H9 (cell line): Measurements from ENCODE around the gene RPL27. TPM values are rescaled to one million over a fixed set of nuclear protein-coding genes. Genes with fewer than 3 reads are reported as not detected.

Experiments
- DNase-seq: peaks from one replicate; pipeline ENCODE4 v3.0.0-alpha.2; 2017
- H2AFZ ChIP-seq: one replicate; pipeline ENCODE4 v1.6.1; 2013; ENCODE audit warnings: mild to moderate bottlenecking, low read length, control low read depth, moderate library complexity
- H2AK5ac ChIP-seq: 2 replicates; pipeline ENCODE4 v1.6.1; 2013; ENCODE audit warnings: low read length, control low read depth, mixed read lengths; ENCODE audit not compliant: insufficient read length
- H2BK120ac ChIP-seq: one replicate; pipeline ENCODE4 v1.6.1; 2013; ENCODE audit warnings: low read depth, mild to moderate bottlenecking, low read length, control low read depth, inconsistent platforms; ENCODE audit not compliant: poor library complexity, severe bottlenecking
- H2BK12ac ChIP-seq: 2 replicates; pipeline ENCODE4 v1.6.1; 2013; ENCODE audit warnings: low read length, control low read depth, mixed read lengths, low read depth; ENCODE audit not compliant: insufficient read length
- H2BK15ac ChIP-seq: 2 replicates; pipeline ENCODE4 v1.6.1; 2013; ENCODE audit warnings: low read depth, low read length, control low read depth
- H2BK20ac ChIP-seq: one replicate; pipeline ENCODE4 v1.6.1; 2013; ENCODE audit warnings: low read depth, mild to moderate bottlenecking, low read length, control low read depth, inconsistent platforms; ENCODE audit not compliant: poor library complexity, severe bottlenecking
- H2BK5ac ChIP-seq: 2 replicates; pipeline ENCODE4 v1.6.1; 2013; ENCODE audit warnings: low read length, control low read depth, mixed read lengths; ENCODE audit not compliant: insufficient read length
- H3K14ac ChIP-seq: 2 replicates; pipeline ENCODE4 v1.6.1; 2013; ENCODE audit warnings: low read length, control low read depth; ENCODE audit not compliant: insufficient read depth
- H3K18ac ChIP-seq: 2 replicates; pipeline ENCODE4 v1.6.1; 2013; ENCODE audit warnings: low read depth, mild to moderate bottlenecking, mixed read lengths, low read length, control low read depth; ENCODE audit not compliant: insufficient read length
- H3K23ac ChIP-seq: 2 replicates; pipeline ENCODE4 v1.6.1; 2013; ENCODE audit warnings: low read length, control low read depth, mixed read lengths, low read depth; ENCODE audit not compliant: insufficient read length
- H3K23me2 ChIP-seq: 2 replicates; pipeline ENCODE4 v1.6.1; 2013; ENCODE audit warnings: low read depth, mild to moderate bottlenecking, mixed read lengths, low read length, control low read depth; ENCODE audit not compliant: insufficient read length, poor library complexity, severe bottlenecking
- H3K27ac ChIP-seq: 2 replicates; pipeline ENCODE4 v1.5.1; 2013; ENCODE audit warnings: low read length, control low read depth, mixed read lengths, low read depth; ENCODE audit not compliant: insufficient read length
- H3K27me3 ChIP-seq: 2 replicates; pipeline ENCODE4 v1.6.1; 2013; ENCODE audit warnings: low read length, control low read depth, inconsistent platforms; ENCODE audit not compliant: insufficient read depth
- H3K4ac ChIP-seq: 2 replicates; pipeline ENCODE4 v1.6.1; 2013; ENCODE audit warnings: low read depth, mild to moderate bottlenecking, control low read depth, inconsistent platforms, low read length, moderate library complexity
- H3K4me1 ChIP-seq: 2 replicates; pipeline ENCODE4 v1.6.1; 2013; ENCODE audit warnings: low read length, control low read depth, inconsistent platforms; ENCODE audit not compliant: insufficient read depth
- H3K4me2 ChIP-seq: 2 replicates; pipeline ENCODE4 v1.6.1; 2013; ENCODE audit warnings: low read length, control low read depth, mixed read lengths; ENCODE audit not compliant: insufficient read length, insufficient read depth
- H3K56ac ChIP-seq: 2 replicates; pipeline ENCODE4 v1.6.1; 2013; ENCODE audit warnings: low read depth, mild to moderate bottlenecking, mixed read lengths, low read length, control low read depth; ENCODE audit not compliant: insufficient read length
- H3K79me1 ChIP-seq: 2 replicates; pipeline ENCODE4 v1.6.1; 2013; ENCODE audit warnings: low read depth, mild to moderate bottlenecking, moderate library complexity, low read length, control low read depth, inconsistent platforms; ENCODE audit not compliant: insufficient read depth, poor library complexity, severe bottlenecking
- H3K79me2 ChIP-seq: 2 replicates; pipeline ENCODE4 v1.6.1; 2013; ENCODE audit warnings: low read length, control low read depth, inconsistent platforms; ENCODE audit not compliant: insufficient read depth
- H3K9ac ChIP-seq: 2 replicates; pipeline ENCODE4 v1.6.1; 2013; ENCODE audit warnings: low read length, control low read depth, mixed read lengths; ENCODE audit not compliant: insufficient read length; ENCODE audit errors: extremely low read depth
- H3K9me3 ChIP-seq: one replicate; pipeline ENCODE4 v1.6.1; 2013; ENCODE audit warnings: low read depth, low read length, inconsistent platforms; ENCODE audit not compliant: control insufficient read depth
- H3T11ph ChIP-seq: one replicate; pipeline ENCODE4 v1.6.1; 2013; ENCODE audit warnings: mild to moderate bottlenecking, low read length, control low read depth, inconsistent platforms
- H4K20me1 ChIP-seq: one replicate; pipeline ENCODE4 v1.6.1; 2013; ENCODE audit not compliant: control insufficient read depth, insufficient read length, insufficient read depth
- H4K5ac ChIP-seq: 2 replicates; pipeline ENCODE4 v1.6.1; 2013; ENCODE audit warnings: low read depth, mild to moderate bottlenecking, mixed read lengths, low read length, control low read depth; ENCODE audit not compliant: insufficient read length
- H4K8ac ChIP-seq: replicated peaks from 2 replicates; pipeline ENCODE4 v1.6.1; 2013; ENCODE audit warnings: low read length, control low read depth, mixed read lengths, low read depth; ENCODE audit not compliant: insufficient read length
- H4K91ac ChIP-seq: 2 replicates; pipeline ENCODE4 v1.6.1; 2013; ENCODE audit warnings: low read depth, mild to moderate bottlenecking, moderate library complexity, mixed read lengths, low read length, control low read depth; ENCODE audit not compliant: insufficient read length
- H3K27ac Mint-ChIP-seq, 3 experiments: 2 replicates in 2 of 3; 3 replicates in 1 of 3; pipeline ENCODE4 v1.8.0; 2020 to 2021; ENCODE audit warnings: mixed read lengths in 3 of 3, mild to moderate bottlenecking in 1 of 3, moderate library complexity in 1 of 3
- H3K27me3 Mint-ChIP-seq: 2 replicates; pipeline ENCODE4 v1.8.0; 2021; ENCODE audit warnings: low read depth, mild to moderate bottlenecking, moderate library complexity, mixed read lengths
- H3K36me3 Mint-ChIP-seq, 3 experiments: 2 replicates in 2 of 3; 3 replicates in 1 of 3; pipeline ENCODE4 v1.8.0; 2020 to 2021; ENCODE audit warnings: low read depth in 3 of 3, mixed read lengths in 3 of 3; ENCODE audit not compliant: insufficient read depth in 1 of 3
- H3K4me1 Mint-ChIP-seq, 2 experiments: 2 replicates each; pipeline ENCODE4 v1.8.0; 2020; ENCODE audit warnings: mixed read lengths in 2 of 2
- H3K4me3 Mint-ChIP-seq, 2 experiments: 2 replicates in 1 of 2; 3 replicates in 1 of 2; pipeline ENCODE4 v1.8.0; 2020 to 2021; ENCODE audit warnings: mild to moderate bottlenecking in 2 of 2, mixed read lengths in 2 of 2, moderate library complexity in 1 of 2
- H3K9me3 Mint-ChIP-seq, 2 experiments: 2 replicates in 1 of 2; 3 replicates in 1 of 2; pipeline ENCODE4 v1.8.0; 2020; ENCODE audit warnings: mild to moderate bottlenecking in 2 of 2, mixed read lengths in 2 of 2, moderate library complexity in 1 of 2
- CTCF ChIP-seq: fragments of 200-600 bp; sonication (generic); conservative IDR thresholded peaks from 3 replicates; pipeline ENCODE4 v1.8.0; 2021; ENCODE audit warnings: antibody characterized with exemption, mild to moderate bottlenecking
- WGBS: extraction: QIAGEN DNeasy Blood & Tissue Kit; methylation state at CpG from one replicate; pipeline ENCODE4 v1.1.7; 2013; ENCODE audit warnings: missing lambda C conversion rate, low lambda C conversion rate, mixed read lengths; ENCODE audit not compliant: insufficient read length; ENCODE audit errors: extremely low coverage; 5-methylcytosine and 5-hydroxymethylcytosine counted together
- total RNA-seq: library from RNA; stranded (reverse); gene quantifications from 2 replicates; pipeline ENCODE4 v1.2.1, GENCODE V29; 2021

RPL27 gene
- total RNA-seq, 1 experiment from 2014 or later: 1,514 TPM

GRCh38 chr17:43025290-43025657 lies 27.1 kb downstream of the RPL27 start:
- peak overlapping the region; percentile 54 for H3K9ac ChIP-seq

More at GRCh38 chr17:43025290-43025657, 27.1 kb downstream of the RPL27 start:
- Histone ChIP-seq H3K79me2 (no peaks in the 10 kb centered on the region; the same call in 1 of the 2 replicates), H2BK15ac (no peak overlapping the region), H3K14ac (peak overlapping the region; percentile 82), H3K9me3 (no peaks in the 10 kb centered on the region), H3K23me2 (peaks cover 16% of the 10 kb centered on the region), H2BK12ac (no peak overlapping the region), H2BK120ac (no peak overlapping the region), H4K5ac (no peak overlapping the region), H3K27me3 (no peaks in the 10 kb centered on the region), H3K79me1 (no peaks in the 10 kb centered on the region), H3K23ac (no peak overlapping the region), H4K8ac (no peak overlapping the region), H4K20me1 (no peaks in the 10 kb centered on the region), H2AFZ (no peak overlapping the region), H3K56ac (no peak overlapping the region), H2BK20ac (no peak overlapping the region), H3K27ac (no peak overlapping the region), H3K4ac (no peak overlapping the region), H4K91ac (no peak overlapping the region), H2BK5ac (no peak overlapping the region), H3T11ph (no peak overlapping the region), H3K4me2 (peak overlapping the region; percentile 79), H2AK5ac (no peak overlapping the region), H3K4me1 (peaks cover 11% of the 10 kb centered on the region), H3K18ac (peak overlapping the region; percentile 34)
- Mint-ChIP-seq H3K4me1 (peaks cover 37 to 50% of the 10 kb centered on the region in 2 experiments), H3K4me3 (peak overlapping the region; percentile 75 to 98), H3K36me3 (peaks cover 10 to 26% (median 21%) of the 10 kb centered on the region in 3 experiments; a peak in 6 of 7 replicates), H3K27ac (peak overlapping the region in 2 of 3 experiments; percentile 55 to 70; a peak in 3 of 7 replicates), H3K27me3 (no peaks in the 10 kb centered on the region), H3K9me3 (no peaks in the 10 kb centered on the region)
- no peak for TF ChIP-seq CTCF
- peak; percentile 86 for DNase-seq
- WGBS: no CpG with 5 or more reads among the region's 27 CpGs
